GM21367 (cell line): Measurements from ENCODE around the gene TPGS2.

Experiments
- ATAC-seq: cut with Tn5 transposase; IDR thresholded peaks from one replicate; pipeline ENCODE4 v1.9.1; 2021; ENCODE audit not compliant: unreplicated experiment

TPGS2 gene

GRCh38 chr18:36744261-36744876 is 84.4 kb downstream of the TPGS2 start:
- ATAC-seq = no peak
